Keratinocyte (primary cell): ENCODE data around the gene TTC23L. TPM values are rescaled to one million over a fixed set of nuclear protein-coding genes. Genes with fewer than 3 reads are reported as not detected.

Experiments
- DNase-seq: peaks from one replicate; pipeline ENCODE4 v3.0.0-alpha.2; 2011; ENCODE audit warnings: low read depth, missing footprints, low spot score
- FAIRE-seq: peaks from 2 replicates; lab custom pipeline; 2011; peaks lifted over from hg19 to GRCh38; lab: Jason Lieb, UNC
- H2AFZ ChIP-seq: 2 replicates; pipeline ENCODE4 v1.6.0; 2012; ENCODE audit warnings: low read length, control low read depth, inconsistent platforms; ENCODE audit not compliant: control insufficient read depth
- H3K27ac ChIP-seq: 2 replicates; pipeline ENCODE4 v1.5.1; 2011; ENCODE audit warnings: low read length; ENCODE audit not compliant: control insufficient read depth, insufficient read depth
- H3K27me3 ChIP-seq: 3 replicates; pipeline ENCODE4 v1.6.0; 2011; ENCODE audit warnings: low read length; ENCODE audit not compliant: control insufficient read depth, insufficient read depth; ENCODE audit errors: extremely low read depth
- H3K36me3 ChIP-seq, 2 experiments: 2 replicates in 1 of 2; 3 replicates in 1 of 2; pipeline ENCODE4 v1.5.1; 2011; ENCODE audit warnings: low read length in 2 of 2, mild to moderate bottlenecking in 1 of 2; ENCODE audit not compliant: control insufficient read depth in 2 of 2, insufficient read depth in 2 of 2; ENCODE audit errors: extremely low read depth in 1 of 2
- H3K4me1 ChIP-seq: 3 replicates; pipeline ENCODE4 v1.5.1; 2011; ENCODE audit warnings: low read length; ENCODE audit not compliant: control insufficient read depth, insufficient read depth; ENCODE audit errors: extremely low read depth
- H3K4me2 ChIP-seq: 3 replicates; pipeline ENCODE4 v1.6.0; 2011; ENCODE audit warnings: low read depth, low read length; ENCODE audit not compliant: control insufficient read depth, insufficient read depth; ENCODE audit errors: extremely low read depth
- H3K4me3 ChIP-seq, 3 experiments: fragments of 200-600 bp in 1 of 3; sonication (generic) in 1 of 3; 2 replicates in 2 of 3; 3 replicates in 1 of 3; pipeline ENCODE4 v1.5.1; 2011 to 2016; ENCODE audit warnings: low read length in 3 of 3, mild to moderate bottlenecking in 3 of 3, control low read depth in 2 of 3, inconsistent platforms in 1 of 3, low read depth in 1 of 3, mixed read lengths in 1 of 3, mixed run types in 1 of 3, moderate library complexity in 1 of 3; ENCODE audit not compliant: control insufficient read depth in 2 of 3, insufficient read depth in 2 of 3; ENCODE audit errors: extremely low read depth in 1 of 3
- H3K79me2 ChIP-seq: 2 replicates; pipeline ENCODE4 v1.6.0; 2012; ENCODE audit warnings: low read length; ENCODE audit not compliant: control insufficient read depth, insufficient read depth
- H3K9ac ChIP-seq: 3 replicates; pipeline ENCODE4 v1.6.0; 2011; ENCODE audit warnings: low read length; ENCODE audit not compliant: control insufficient read depth, insufficient read depth; ENCODE audit errors: extremely low read depth
- H3K9me1 ChIP-seq: 3 replicates; pipeline ENCODE4 v1.6.0; 2011; ENCODE audit warnings: low read length; ENCODE audit not compliant: control insufficient read depth, insufficient read depth; ENCODE audit errors: extremely low read depth
- H3K9me3 ChIP-seq: 2 replicates; pipeline ENCODE4 v1.5.1; 2012; ENCODE audit warnings: low read depth, low read length; ENCODE audit not compliant: control insufficient read depth
- H4K20me1 ChIP-seq: 3 replicates; pipeline ENCODE4 v1.6.0; 2011; ENCODE audit warnings: low read length; ENCODE audit not compliant: control insufficient read depth, insufficient read depth; ENCODE audit errors: extremely low read depth
- CTCF ChIP-seq, 3 experiments: IDR thresholded peaks in 1 of 3; conservative IDR thresholded peaks in 1 of 3; optimal IDR thresholded peaks in 1 of 3; 2 replicates in 2 of 3; 3 replicates in 1 of 3; pipeline versions ENCODE3 to v1.5.1; 2011; ENCODE audit warnings: low read length in 3 of 3, mild to moderate bottlenecking in 3 of 3, moderate library complexity in 2 of 3, control low read depth in 1 of 3, inconsistent platforms in 1 of 3; ENCODE audit not compliant: insufficient read depth in 2 of 3; ENCODE audit errors: extremely low read depth in 1 of 3
- EZH2 ChIP-seq: IDR thresholded peaks from one replicate; pipeline ENCODE4 v1.6.1; 2012; ENCODE audit warnings: inconsistent platforms, mild to moderate bottlenecking, low read length, moderate library complexity
- dilution Hi-C: fragments of 300-500 bp; cut with MboI; formaldehyde crosslinking; loops from one replicate; pipeline ENCODE4 v1.7.0; 2020; ENCODE audit warnings: low sequenced_read_pairs; ENCODE audit not compliant: extremely low pct_ligation_motif_present
- polyA plus RNA-seq, 5 experiments: library from polyadenylated mRNA; depleted of rRNA in 3 of 5; stranded (reverse) in 3 of 5; stranded (forward) in 1 of 5; unstranded in 1 of 5; fragments of >200 nt; gene quantifications; 1 replicate in 1 of 5; 2 replicates in 3 of 5; 3 replicates in 1 of 5; pipeline versions ENCODE4 v1.2.1 to v1.2.3, GENCODE V29; 2011 to 2012; ENCODE audit warnings: missing spikeins in 2 of 5, low read depth in 1 of 5, low replicate concordance in 1 of 5

The TTC23L gene
- polyA plus RNA-seq, 1 donor (not counting 4 experiments of a cell fraction or from before 2014, with no cell fraction given) = 0.12 TPM

- FAIRE-seq = no peak
- dilution Hi-C loops = no loop called here
- no peak for DNase-seq
Observed at GRCh38 chr5:34881246-34881645, 42.3 kb downstream of the TTC23L start.

GRCh38 chr5:34886392-34887119 lies 47.6 kb downstream of the TTC23L start:
- Histone ChIP-seq H2AFZ (no peak overlapping the region), H3K4me1 (no peaks in the 10 kb centered on the region), H4K20me1 (no peaks in the 10 kb centered on the region), H3K4me3 (no peak overlapping the region), H3K27me3 (no peaks in the 10 kb centered on the region), H3K27ac (no peak overlapping the region), H3K4me2 (no peak overlapping the region), H3K79me2 (no peaks in the 10 kb centered on the region), H3K36me3 (no peaks in the 10 kb centered on the region), H3K9me3 (no peaks in the 10 kb centered on the region), H3K9ac (no peak overlapping the region), H3K9me1 (no peaks in the 10 kb centered on the region)
- TF ChIP-seq EZH2 (no peak), CTCF (optimal IDR thresholded peaks at IDR 0.05 in 1 of 3, IDR thresholded peaks at IDR 0.05 in 1 of 3, conservative IDR thresholded peaks at IDR 0.05 in 1 of 3; ENCODE audit: extremely low read depth in 1 of 3, insufficient read depth in 2 of 3, low read length in 3 of 3) (no peak)
- DNase-seq (no peak), FAIRE-seq (no peak)
- dilution Hi-C loops = no loop called here

More at GRCh38 chr5:34881246-34881645, 42.3 kb downstream of the TTC23L start:
- no peak overlapping the region for H3K9ac ChIP-seq
- H3K27me3 ChIP-seq = no peaks in the 10 kb centered on the region
- no peaks in the 10 kb centered on the region for H4K20me1 ChIP-seq
- H3K79me2 ChIP-seq = no peaks in the 10 kb centered on the region
- no peak for TF ChIP-seq EZH2
- TF ChIP-seq CTCF (optimal IDR thresholded peaks at IDR 0.05 in 1 of 3, IDR thresholded peaks at IDR 0.05 in 1 of 3, conservative IDR thresholded peaks at IDR 0.05 in 1 of 3; ENCODE audit: extremely low read depth in 1 of 3, insufficient read depth in 2 of 3, low read length in 3 of 3) = no peak
- H3K4me2 ChIP-seq = no peak overlapping the region
- H3K4me1 ChIP-seq = no peaks in the 10 kb centered on the region
- H3K9me1 ChIP-seq = no peaks in the 10 kb centered on the region
- H2AFZ ChIP-seq = no peak overlapping the region
- no peaks in the 10 kb centered on the region for H3K36me3 ChIP-seq
- H3K4me3 ChIP-seq = no peak overlapping the region
- no peaks in the 10 kb centered on the region for H3K9me3 ChIP-seq
- no peak overlapping the region for H3K27ac ChIP-seq
